ENCODE data around the gene APP.

Gene APP

GRCh38 chr21:26099610-26100219 is 70.9 kb downstream of the APP start:
- no peak overlapping the region for H3K4me3 ChIP-seq (replicated peaks; ENCODE audit: low read depth, low read length)
- TF ChIP-seq CTCF (IDR thresholded peaks at IDR 0.05; ENCODE audit: low read depth, low read length, missing control alignments) = no peak
- DNase-seq (ENCODE audit: extremely low read depth, low read depth) = no peak

GRCh38 chr21:26098772-26099397 is 71.7 kb downstream of the APP start:
- TF ChIP-seq CTCF (IDR thresholded peaks at IDR 0.05; ENCODE audit: low read depth, low read length, missing control alignments) = no peak
- DNase-seq (ENCODE audit: extremely low read depth, low read depth) = no peak
- H3K4me3 ChIP-seq (replicated peaks; ENCODE audit: low read depth, low read length) = no peak overlapping the region

DNA sequence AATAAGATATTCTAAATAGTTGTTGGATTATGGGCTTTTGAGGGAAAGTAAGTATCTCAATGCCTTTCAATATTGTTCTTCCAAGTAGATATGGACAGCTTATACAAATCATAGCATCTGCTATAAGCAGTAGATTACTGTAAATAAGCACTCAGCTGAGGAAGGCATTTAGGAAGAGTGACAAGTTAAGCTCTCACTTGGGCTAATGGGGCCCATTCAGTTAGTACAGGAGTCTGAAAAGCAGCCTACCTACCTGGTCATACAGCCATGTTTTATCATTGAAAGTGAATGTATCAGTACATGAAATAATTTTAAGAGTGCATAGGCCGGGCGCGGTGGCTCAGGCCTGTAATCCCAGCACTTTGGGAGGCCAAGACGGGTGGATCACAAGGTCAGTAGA is 73.1 kb downstream of the APP start:
- DNase-seq (ENCODE audit: extremely low read depth, low read depth) = no peak
- no peak overlapping the region for H3K4me3 ChIP-seq (replicated peaks; ENCODE audit: low read depth, low read length)
- TF ChIP-seq CTCF (IDR thresholded peaks at IDR 0.05; ENCODE audit: low read depth, low read length, missing control alignments) = no peak

DNA sequence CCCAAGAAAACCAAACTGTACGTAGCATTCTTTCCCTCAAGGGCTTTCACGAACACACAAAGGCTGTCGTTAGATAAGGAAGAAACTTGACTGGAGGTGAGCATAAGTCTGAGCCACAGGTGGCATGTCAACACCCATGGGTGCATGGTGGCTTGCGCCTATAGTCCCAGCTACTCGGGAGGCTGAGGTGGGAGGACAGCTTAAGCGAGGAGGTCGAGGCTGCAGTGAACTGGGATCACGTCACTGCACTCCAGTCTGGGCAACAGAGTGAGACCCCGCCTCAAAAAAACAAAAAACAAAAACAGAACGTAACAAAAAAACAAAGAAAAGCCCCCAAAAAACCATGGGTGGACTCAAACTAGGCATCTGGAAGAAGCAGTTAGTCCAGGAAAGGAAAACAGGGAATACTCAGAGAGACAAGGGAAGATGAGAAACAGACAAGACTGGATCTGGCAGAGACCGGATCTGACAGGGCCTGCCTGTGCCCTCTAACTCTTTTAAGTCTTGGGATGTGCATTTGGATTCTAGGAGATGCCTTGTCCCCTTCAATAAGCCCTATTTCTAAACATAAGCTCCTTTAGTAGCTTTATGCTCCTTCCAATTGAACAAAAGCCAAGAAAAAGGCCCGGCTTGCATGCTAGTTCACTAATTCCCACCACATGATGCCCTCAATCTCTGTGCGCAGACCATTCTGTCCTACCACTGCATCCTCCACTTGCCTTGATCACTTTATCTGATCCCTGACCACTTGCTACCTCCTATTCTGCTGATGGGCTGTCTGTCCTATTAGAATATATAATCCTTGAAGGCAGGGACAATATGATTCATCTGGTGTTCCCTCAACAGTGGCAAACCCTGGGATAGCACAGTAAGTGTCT is 73.8 kb downstream of the APP start:
- no peak for DNase-seq (ENCODE audit: extremely low read depth, low read depth)
- TF ChIP-seq CTCF (IDR thresholded peaks at IDR 0.05; ENCODE audit: low read depth, low read length, missing control alignments) = no peak

GRCh38 chr21:26095131-26095530 is 75.4 kb downstream of the APP start:
- TF ChIP-seq CTCF (IDR thresholded peaks at IDR 0.05; ENCODE audit: low read depth, low read length, missing control alignments) = no peak
- H3K4me3 ChIP-seq (replicated peaks; ENCODE audit: low read depth, low read length) = no peak overlapping the region
- no peak for DNase-seq (ENCODE audit: extremely low read depth, low read depth)

More for the DNA sequence above, 73.8 kb downstream of the APP start:
- no peak overlapping the region for H3K4me3 ChIP-seq (replicated peaks; ENCODE audit: low read depth, low read length)

GRCh38 chr21:26093122-26093521 is 77.4 kb downstream of the APP start:
- no peak overlapping the region for H3K4me3 ChIP-seq (replicated peaks; ENCODE audit: low read depth, low read length)
- DNase-seq (ENCODE audit: extremely low read depth, low read depth) = no peak
- no peak for TF ChIP-seq CTCF (IDR thresholded peaks at IDR 0.05; ENCODE audit: low read depth, low read length, missing control alignments)
